NK-92 (cell line): ENCODE data around the gene LGALS3BP.
"Not testable (repeated sequence)": the region's sequence is repeated elsewhere in the genome, so short reads cannot be mapped to it uniquely, and the experiment has no call there.

ENCODE experiments used
- DNase-seq: peaks from one replicate; lab custom pipeline; 2025; ENCODE audit not compliant: unreplicated experiment; lab: John Stamatoyannopoulos, UW

The LGALS3BP gene

GRCh38 chr17:78979780-78980623, at the start of gene LGALS3BP:
TSS of gene LGALS3BP (minus strand) at chr17:78979923. CDS start at chr17:78977191, 2,732 bp downstream.
- DNase-seq, result no peak

- no peak for DNase-seq
These were observed 49.0 kb upstream of the LGALS3BP start for GRCh38 chr17:79028496-79029326.

DNA sequence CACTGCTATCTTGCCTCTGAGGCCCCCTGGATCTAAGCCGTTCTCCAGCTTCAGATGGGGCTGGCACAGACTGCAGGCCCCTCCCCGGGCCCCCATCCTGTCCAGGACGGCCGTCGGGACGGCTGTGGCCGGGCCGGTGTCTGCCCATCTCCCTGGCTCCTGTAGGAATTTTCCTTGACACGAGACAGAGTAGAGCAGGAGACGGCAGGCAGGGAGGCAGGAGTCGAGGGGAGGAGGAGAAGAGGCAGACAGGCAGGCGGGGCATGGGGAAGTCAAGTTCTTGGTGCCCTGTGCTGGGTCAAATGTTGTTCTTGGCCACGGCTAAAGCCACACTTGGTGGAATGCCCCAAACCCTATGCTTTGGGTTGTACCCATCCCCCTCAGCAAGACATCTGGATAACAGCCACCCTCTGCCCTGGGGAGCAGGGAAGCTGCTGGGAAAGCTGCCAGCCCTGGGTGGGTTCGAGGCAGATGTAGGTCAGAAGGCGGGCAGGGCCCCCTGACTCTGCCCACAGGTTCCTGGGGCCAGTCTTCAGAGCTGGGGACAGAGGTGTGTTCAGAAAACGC, 48.3 kb upstream of the LGALS3BP start:
- no peak for DNase-seq

DNA sequence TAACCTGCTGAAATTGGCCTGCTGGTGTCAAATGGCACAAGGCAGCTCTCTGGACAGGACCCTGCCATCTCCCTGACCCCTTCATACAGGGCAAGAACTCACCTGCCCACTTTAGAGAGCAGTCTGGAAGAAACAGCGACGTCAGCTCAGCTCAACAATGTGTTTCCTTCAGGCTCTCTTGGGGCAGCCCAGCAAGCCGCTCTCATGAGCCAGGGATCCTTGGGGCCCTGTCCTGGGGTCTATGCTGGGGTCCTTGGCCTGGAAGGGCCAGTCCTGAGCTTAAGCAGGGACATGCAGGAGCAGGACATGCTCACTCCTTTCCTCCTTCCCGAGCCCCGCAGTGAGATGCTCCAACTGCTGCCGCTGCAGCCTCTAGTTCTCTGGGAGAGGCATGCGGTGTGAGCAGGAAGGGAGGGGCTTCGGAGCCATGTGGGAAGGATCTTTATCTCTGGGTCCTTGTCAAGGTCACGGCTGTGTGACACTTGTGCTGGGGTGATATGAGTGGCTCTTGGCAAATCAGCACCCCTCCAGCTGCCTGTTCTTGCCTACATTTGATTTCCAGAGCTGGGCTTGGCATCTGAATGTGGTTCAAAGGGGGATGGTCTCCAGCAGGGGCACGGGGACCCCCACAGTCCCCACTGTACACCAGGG, 47.7 kb upstream of the LGALS3BP start:
- DNase-seq, result no peak

DNA sequence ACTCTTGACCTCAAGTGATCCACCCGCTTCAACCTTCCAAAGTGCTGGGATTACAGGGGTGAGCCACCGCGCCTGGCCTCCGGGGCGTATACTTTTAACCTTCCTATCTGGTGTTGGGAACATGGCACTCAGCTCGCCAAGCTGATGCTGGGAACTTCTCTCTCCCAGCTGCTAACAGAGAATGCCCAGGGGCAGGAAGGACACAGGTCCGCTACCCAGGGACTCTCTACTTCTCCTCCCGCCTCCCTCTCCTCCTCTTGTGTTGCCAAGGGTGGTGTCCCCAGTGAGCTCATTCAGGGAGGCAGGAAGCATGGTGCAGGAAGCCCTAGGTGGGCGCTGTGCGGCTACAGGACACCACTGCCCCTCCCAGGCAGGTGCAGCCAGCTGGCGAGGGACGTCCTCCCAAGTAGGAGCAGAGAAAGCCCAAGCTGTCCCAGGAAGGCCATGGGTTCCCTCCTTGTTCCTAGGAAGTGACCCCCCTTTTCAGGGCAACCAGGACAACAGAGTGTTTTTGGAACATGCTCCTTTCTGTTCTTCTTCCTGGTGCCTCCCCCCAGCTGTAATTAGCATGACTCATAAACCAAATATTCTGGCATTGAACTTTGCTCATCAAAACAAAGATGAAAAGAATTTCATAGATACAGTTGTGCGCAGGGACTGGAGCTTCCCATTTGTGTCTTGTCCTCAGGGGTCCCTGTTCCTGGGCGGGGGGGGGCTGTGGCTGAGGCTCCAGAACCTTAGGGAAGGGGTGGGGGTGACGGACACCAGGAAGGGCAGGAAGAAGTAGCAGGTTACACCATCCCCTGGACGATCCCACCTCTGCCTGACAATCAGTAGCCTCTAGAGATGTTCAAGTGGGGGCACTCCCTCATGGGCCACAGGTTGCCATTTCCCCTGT, 46.9 kb upstream of the LGALS3BP start:
- no peak for DNase-seq

- DNase-seq, result no peak
These were observed 45.4 kb upstream of the LGALS3BP start for GRCh38 chr17:79024901-79025737.

DNA sequence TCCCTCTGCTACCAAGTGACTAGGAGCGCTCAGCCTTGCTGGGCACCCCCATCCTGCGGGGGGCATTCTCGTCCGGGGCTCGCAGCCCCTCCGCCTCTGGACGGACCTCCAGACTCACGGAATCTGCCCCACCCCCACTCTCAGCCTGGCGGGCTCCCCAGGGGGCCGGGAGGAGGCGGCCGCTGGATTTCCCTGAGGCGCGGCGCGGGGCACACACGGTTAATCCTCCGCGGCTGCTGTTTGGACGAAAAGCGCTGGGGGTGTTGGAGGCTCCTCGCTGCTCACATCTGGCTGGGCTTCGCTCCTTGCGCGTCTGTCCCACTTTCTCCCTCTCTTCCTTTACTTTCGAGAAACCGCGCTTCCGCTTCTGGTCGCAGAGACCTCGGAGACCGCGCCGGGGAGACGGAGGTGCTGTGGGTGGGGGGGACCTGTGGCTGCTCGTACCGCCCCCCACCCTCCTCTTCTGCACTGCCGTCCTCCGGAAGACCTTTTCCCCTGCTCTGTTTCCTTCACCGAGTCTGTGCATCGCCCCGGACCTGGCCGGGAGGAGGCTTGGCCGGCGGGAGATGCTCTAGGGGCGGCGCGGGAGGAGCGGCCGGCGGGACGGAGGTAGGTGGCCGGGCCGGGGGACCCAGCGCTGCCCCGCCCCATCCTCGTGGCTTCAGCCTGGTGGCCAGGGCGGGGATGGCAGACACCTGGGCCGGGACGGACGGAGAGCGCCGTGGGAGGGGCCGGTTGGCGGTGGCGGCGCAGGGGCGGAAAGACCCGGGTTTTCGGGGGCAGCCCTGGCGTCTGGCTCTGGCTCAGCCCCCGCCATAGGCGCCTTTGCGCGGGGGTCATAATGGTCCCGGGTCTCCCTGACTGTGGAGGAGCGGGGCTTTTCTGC, 44.4 kb upstream of the LGALS3BP start, which contains the start of gene C1QTNF1:
C1QTNF1 (plus strand) TSS at position 284 of the 886 bp plus-strand sequence. CDS start 19,800 bp downstream, outside the sequence.
- no peak for DNase-seq

DNA sequence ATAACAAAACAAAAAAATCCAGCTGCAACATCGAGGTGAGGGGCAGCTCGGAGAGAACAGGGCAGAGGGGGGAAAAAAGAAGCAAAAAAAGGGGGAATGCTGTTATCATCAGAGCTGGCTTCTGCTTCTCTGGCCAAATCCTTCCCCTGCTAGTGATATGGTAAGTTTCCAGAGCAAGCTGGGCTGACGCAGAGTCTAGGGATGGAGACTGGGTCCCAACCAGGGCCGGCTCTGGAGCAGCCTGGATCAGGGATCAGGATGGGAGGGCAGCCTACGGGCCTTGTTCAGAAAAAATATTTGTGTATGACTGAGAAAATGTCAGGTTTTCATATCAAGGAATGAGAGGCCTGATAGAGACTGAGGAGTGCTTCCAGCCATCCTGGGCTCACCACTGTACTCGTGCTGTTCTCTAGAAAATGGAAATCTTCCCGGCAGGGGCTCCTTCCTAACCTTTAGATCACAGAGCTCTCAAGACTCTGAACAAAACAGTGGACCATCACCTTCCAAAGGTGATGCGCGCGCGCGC, 43.5 kb upstream of the LGALS3BP start:
- no peak for DNase-seq

GRCh38 chr17:79022507-79022991, 42.8 kb upstream of the LGALS3BP start:
- DNase-seq, result no peak

DNA sequence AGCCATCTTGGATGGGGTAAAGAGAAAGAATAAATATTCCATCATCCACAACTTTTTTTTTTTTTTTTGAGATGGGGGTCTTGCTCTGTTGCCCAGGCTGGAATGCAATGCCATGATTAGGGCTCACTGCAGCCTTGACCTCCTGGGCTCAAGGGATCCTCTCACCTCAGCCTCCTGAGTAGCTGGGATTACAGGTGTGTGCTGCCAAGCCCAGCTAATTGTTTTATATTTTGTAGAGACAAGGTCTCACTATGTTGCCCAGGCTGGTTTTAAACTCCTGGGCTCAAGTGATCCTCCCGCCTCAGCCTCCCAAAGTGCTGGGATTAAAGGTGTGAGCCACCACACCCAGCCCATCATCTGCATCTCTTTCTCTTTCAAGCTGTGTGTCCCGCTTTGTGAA, 42.2 kb upstream of the LGALS3BP start:
- not testable (repeated sequence) for DNase-seq

- no peak for DNase-seq
These were observed 41.0 kb upstream of the LGALS3BP start for GRCh38 chr17:79020631-79021301.

DNA sequence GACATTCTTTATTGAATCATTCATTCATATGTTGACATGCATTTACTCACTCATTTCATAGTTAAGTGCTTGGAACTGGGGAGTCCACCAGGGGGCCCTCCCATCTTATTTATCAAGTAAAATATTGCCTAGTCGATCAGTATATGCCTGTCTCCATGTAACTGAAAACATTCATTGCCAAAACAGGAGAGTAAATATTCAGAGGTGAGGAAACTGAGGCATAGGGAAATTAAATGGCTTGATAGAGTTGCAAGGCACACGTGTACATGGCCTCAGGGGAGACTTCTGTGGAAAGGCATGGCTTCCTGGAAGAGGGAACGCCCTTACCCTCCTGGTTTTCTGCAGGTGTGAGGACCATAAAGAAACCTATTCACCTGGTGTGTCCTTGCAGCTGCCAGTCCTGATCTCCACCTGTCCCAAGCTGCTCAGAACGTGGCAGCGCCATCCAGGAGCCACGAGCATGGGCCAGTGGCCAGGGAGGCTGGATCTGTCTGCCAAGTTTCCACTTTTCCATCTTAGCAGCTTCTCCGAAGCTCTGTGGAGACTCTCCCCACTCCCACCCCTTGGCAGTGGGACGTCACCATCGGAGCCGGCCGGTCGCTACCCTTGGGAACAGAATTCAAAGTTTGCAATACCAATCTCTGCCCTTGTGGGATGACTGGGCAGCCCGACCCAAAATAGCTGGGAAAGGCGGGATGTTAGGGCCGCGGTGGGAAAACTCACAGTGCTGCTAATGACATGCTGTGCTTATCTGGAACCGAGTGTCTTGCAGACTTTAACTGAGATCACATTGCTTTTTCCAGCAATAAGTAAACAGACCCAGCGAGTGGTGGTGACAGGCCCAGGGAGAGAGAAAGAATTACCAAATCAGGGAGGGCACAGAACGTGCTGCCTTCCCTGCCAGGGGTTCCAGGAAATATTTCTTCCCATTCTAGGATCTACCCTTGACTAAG, 40.2 kb upstream of the LGALS3BP start:
- no peak for DNase-seq

GRCh38 chr17:79019261-79019631, 39.5 kb upstream of the LGALS3BP start:
- DNase-seq, result no peak

DNA sequence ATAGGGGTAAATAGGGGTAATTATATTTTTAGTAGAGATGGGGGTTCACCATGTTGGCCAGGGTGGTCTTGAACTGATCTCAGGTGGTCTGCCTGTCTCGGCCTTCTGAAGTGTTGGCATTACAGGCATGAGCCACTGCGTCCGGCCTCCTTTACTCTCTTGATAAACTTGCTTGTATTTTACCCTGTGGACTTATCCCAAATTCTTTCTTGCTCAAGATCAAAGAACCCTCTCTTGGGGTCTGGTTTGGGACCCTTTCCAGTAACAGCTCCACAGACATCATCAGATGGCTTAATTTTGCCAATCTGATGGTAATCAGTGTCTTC, 38.6 kb upstream of the LGALS3BP start:
- DNase-seq, result no peak

- DNase-seq, result no peak
These were observed 38.0 kb upstream of the LGALS3BP start for GRCh38 chr17:79017546-79018369.
